Renal pelvis (tissue), 4 donors: ENCODE results near the gene MBLAC1. TPM values are rescaled to one million over a fixed set of nuclear protein-coding genes. Genes with fewer than 3 reads are reported as not detected.
"Not testable (repeated sequence)": the region's sequence is repeated elsewhere in the genome, so short reads cannot be mapped to it uniquely, and the experiment has no call there.

ENCODE experiments used
- DNase-seq: peaks from one replicate; pipeline ENCODE4 v3.0.0-alpha.2; 2013
- polyA plus RNA-seq, 3 donors: library from polyadenylated mRNA; unstranded; fragments of 120-200 nt; gene quantifications; one replicate each; pipeline ENCODE4 v1.2.1, GENCODE V29; 2013; ENCODE audit not compliant: insufficient read length in 3 of 3

The MBLAC1 gene
- polyA plus RNA-seq, 3 donors, result 1.7 to 2.6 (median 2.0) TPM

GRCh38 chr7:100119970-100120732 is 6.6 kb upstream of the MBLAC1 start:
- DNase-seq, result peak; percentile 64

GRCh38 chr7:100120733-100121036 is 6.1 kb upstream of the MBLAC1 start:
- no peak for DNase-seq

GRCh38 chr7:100122067-100122466 is 4.7 kb upstream of the MBLAC1 start:
- DNase-seq, result no peak

GRCh38 chr7:100122568-100122967 is 4.2 kb upstream of the MBLAC1 start:
- no peak for DNase-seq

- DNase-seq, result no peak
These were observed 2.2 kb upstream of the MBLAC1 start for GRCh38 chr7:100124301-100125230.

- DNase-seq, result no peak
These were observed 382 bp upstream of the MBLAC1 start for GRCh38 chr7:100126239-100126930.

- no peak for DNase-seq
These were observed 1.3 kb downstream of the MBLAC1 start for GRCh38 chr7:100127866-100128636.

- no peak for DNase-seq
These were observed 1.8 kb downstream of the MBLAC1 start for GRCh38 chr7:100128637-100128963.

- not testable (repeated sequence) for DNase-seq
These were observed 3.4 kb downstream of the MBLAC1 start for GRCh38 chr7:100130220-100130607.

- DNase-seq, result peak; percentile 74
These were observed 4.1 kb downstream of the MBLAC1 start for GRCh38 chr7:100130608-100131453.

- no peak for DNase-seq
These were observed 5.4 kb downstream of the MBLAC1 start for GRCh38 chr7:100132126-100132525.

GRCh38 chr7:100132697-100133151 is 6.0 kb downstream of the MBLAC1 start:
- DNase-seq, result no peak

GRCh38 chr7:100137851-100138760 is 11.3 kb downstream of the MBLAC1 start:
- DNase-seq, result no peak

- no peak for DNase-seq
These were observed 14.8 kb downstream of the MBLAC1 start for GRCh38 chr7:100141555-100141949.

GRCh38 chr7:100142461-100142860 is 15.7 kb downstream of the MBLAC1 start:
- no peak for DNase-seq

- DNase-seq, result not testable (repeated sequence)
These were observed 19.6 kb downstream of the MBLAC1 start for GRCh38 chr7:100146350-100146749.

GRCh38 chr7:100147278-100147677 is 20.5 kb downstream of the MBLAC1 start:
- no peak for DNase-seq

GRCh38 chr7:100148225-100148558 is 21.4 kb downstream of the MBLAC1 start:
- DNase-seq, result no peak

- DNase-seq, result peak; percentile 99
These were observed 22.0 kb downstream of the MBLAC1 start, which contains the start of gene LAMTOR4 for GRCh38 chr7:100148559-100149328. TSS of gene LAMTOR4 (plus strand) at chr7:100148918. CDS start at chr7:100148973, 55 bp downstream.
